Glutamatergic neuron (in vitro differentiated cells): ENCODE measurements around the gene ITPK1. TPM values are rescaled to one million over a fixed set of nuclear protein-coding genes. Genes with fewer than 3 reads are reported as not detected.
A peak's percentile ranks its signal among the peaks of the same experiment; 100 is the strongest.

Experiments used
- DNase-seq: peaks from one replicate; pipeline ENCODE4 v3.0.0; 2022
- H3K27ac Mint-ChIP-seq: one replicate; pipeline ENCODE4 v1.8.0; 2020; ENCODE audit warnings: mild to moderate bottlenecking, mixed read lengths, inconsistent platforms; ENCODE audit not compliant: unreplicated experiment
- H3K27me3 Mint-ChIP-seq: one replicate; pipeline ENCODE4 v1.8.0; 2020; ENCODE audit warnings: mild to moderate bottlenecking, moderate library complexity, mixed read lengths, inconsistent platforms; ENCODE audit not compliant: unreplicated experiment
- H3K36me3 Mint-ChIP-seq: one replicate; pipeline ENCODE4 v1.8.0; 2020; ENCODE audit warnings: mild to moderate bottlenecking, mixed read lengths, inconsistent platforms; ENCODE audit not compliant: unreplicated experiment
- H3K4me1 Mint-ChIP-seq: one replicate; pipeline ENCODE4 v1.8.0; 2020; ENCODE audit warnings: mild to moderate bottlenecking, low read depth, mixed read lengths, inconsistent platforms; ENCODE audit not compliant: unreplicated experiment
- H3K4me3 Mint-ChIP-seq: one replicate; pipeline ENCODE4 v1.8.0; 2020; ENCODE audit warnings: mild to moderate bottlenecking, mixed read lengths, inconsistent platforms; ENCODE audit not compliant: unreplicated experiment
- H3K9me3 Mint-ChIP-seq: one replicate; pipeline ENCODE4 v1.8.0; 2020; ENCODE audit warnings: mild to moderate bottlenecking, moderate library complexity, mixed read lengths, inconsistent platforms; ENCODE audit not compliant: unreplicated experiment
- total RNA-seq: library from RNA; stranded (reverse); fragmentation: NEBNext Ultra II Directional; extraction: Animal tissue kit (Norgen Biotek cat#: 25700); gene quantifications from one replicate; pipeline ENCODE4 v1.2.1, GENCODE V29; 2021; ENCODE audit not compliant: unreplicated experiment
- TF ChIP-seq, protein P1 (sequence below): fragments of 200-600 bp; sonication (generic); IDR thresholded peaks from one replicate; pipeline ENCODE4 v1.5.0; 2021; ENCODE audit not compliant: partially characterized antibody, unreplicated experiment

The ITPK1 gene
- total RNA-seq, 1 donor from 2014 or later, result 132 TPM

DNA sequence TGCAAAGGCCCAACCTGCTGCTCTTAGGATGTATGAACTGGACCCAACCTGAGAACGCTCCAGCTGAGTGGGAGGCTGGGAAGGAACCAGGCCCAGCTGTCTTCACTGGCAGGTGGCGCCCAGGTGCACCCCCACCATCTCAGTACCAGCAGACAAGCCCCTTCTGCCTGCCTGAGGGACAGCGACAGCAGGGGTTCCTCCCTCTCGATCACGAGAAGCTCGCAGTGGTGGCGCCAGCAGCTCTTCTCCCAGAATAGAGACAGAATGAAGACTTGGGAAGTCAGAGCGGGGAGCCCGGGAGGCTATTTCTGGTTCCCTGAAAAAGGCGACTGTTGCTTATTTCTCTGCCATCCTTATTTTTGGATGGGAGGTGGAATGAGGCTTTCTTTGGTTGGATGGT lies 146.3 kb downstream of the ITPK1 start:
- Mint-ChIP-seq H3K4me1 (peaks cover 28% of the 10 kb centered on the region), H3K27ac (peak overlapping the region; percentile 72), H3K9me3 (peaks cover 18% of the 10 kb centered on the region), H3K36me3 (peaks cover 4% of the 10 kb centered on the region), H3K4me3 (no peak overlapping the region), H3K27me3 (peaks cover 11% of the 10 kb centered on the region)
- no peak for DNase-seq
- TF ChIP-seq, protein P1, sequence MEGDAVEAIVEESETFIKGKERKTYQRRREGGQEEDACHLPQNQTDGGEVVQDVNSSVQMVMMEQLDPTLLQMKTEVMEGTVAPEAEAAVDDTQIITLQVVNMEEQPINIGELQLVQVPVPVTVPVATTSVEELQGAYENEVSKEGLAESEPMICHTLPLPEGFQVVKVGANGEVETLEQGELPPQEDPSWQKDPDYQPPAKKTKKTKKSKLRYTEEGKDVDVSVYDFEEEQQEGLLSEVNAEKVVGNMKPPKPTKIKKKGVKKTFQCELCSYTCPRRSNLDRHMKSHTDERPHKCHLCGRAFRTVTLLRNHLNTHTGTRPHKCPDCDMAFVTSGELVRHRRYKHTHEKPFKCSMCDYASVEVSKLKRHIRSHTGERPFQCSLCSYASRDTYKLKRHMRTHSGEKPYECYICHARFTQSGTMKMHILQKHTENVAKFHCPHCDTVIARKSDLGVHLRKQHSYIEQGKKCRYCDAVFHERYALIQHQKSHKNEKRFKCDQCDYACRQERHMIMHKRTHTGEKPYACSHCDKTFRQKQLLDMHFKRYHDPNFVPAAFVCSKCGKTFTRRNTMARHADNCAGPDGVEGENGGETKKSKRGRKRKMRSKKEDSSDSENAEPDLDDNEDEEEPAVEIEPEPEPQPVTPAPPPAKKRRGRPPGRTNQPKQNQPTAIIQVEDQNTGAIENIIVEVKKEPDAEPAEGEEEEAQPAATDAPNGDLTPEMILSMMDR, result no peak

DNA sequence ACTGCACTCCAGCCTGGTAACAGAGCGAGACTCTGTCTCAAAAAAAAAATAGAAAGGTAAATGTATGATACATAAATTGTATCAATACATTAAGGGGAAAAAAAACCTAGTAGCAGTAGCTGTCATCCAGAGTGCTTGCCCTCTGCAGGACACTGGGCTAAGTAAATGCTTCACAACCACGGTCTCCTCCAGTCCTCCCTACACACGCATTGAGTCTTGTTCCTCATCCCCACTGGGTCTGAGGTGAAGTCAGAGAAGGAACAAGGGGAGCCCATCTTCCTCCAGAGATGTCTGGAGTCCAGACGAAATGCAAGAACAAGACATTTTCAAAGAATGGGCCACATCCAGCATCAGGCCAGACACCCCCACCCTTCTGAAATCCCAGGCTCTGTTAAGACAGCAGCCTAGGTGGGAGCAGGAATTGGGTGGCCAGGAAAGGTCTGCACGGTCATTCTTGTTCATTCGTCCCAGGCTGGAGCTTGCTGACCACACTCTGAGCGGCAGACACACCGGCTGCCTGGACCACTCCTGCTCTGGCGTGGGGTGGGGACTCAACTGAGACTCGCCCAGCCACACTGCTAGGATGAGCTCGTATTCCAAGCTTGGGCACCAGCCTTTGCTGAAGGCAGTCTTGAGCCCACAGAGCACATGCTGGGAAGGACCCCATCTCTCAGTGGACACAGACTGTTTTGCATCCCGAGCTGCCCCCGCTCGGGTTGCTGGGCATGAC lies 147.3 kb downstream of the ITPK1 start:
- Mint-ChIP-seq H3K36me3 (peaks cover 4% of the 10 kb centered on the region), H3K27ac (peak overlapping the region; percentile 72), H3K9me3 (peaks cover 18% of the 10 kb centered on the region), H3K4me3 (no peak overlapping the region), H3K4me1 (peaks cover 34% of the 10 kb centered on the region), H3K27me3 (peaks cover 11% of the 10 kb centered on the region)
- no peak for DNase-seq
- TF ChIP-seq, protein P1, result no peak

DNA sequence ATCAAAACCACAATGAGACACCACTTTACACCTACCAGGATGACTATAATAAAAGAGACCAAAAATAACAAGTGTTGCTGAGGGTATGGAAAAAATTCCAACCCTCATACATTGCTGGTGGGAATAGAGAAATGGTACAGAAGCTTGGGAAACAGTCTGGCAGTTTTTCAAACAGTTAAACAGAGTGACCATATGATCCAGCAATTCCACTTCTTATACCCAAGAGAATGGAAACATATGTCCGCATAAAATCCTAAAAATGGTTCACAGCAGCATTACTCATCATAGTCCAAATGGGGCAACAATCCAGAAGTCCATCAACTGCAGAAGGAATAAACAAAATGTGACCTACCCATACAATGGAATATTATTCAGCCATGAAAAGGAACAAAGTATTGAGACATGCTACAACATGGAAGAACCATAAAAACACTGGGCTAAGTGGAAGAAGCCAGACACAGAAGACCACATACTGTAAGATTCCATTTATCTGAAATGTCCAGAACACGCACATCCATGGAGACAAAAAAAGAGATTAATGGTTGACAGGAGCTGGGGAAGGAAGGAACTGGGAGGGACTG lies 148.3 kb downstream of the ITPK1 start:
- DNase-seq, result no peak
- TF ChIP-seq, protein P1, result no peak
- peaks cover 13% of the 10 kb centered on the region for H3K9me3 Mint-ChIP-seq
- H3K4me3 Mint-ChIP-seq, result no peak overlapping the region
- H3K27ac Mint-ChIP-seq, result peak overlapping the region; percentile 19
- peaks cover 4% of the 10 kb centered on the region for H3K36me3 Mint-ChIP-seq
- peaks cover 26% of the 10 kb centered on the region for H3K4me1 Mint-ChIP-seq
- H3K27me3 Mint-ChIP-seq, result peaks cover 8% of the 10 kb centered on the region

DNA sequence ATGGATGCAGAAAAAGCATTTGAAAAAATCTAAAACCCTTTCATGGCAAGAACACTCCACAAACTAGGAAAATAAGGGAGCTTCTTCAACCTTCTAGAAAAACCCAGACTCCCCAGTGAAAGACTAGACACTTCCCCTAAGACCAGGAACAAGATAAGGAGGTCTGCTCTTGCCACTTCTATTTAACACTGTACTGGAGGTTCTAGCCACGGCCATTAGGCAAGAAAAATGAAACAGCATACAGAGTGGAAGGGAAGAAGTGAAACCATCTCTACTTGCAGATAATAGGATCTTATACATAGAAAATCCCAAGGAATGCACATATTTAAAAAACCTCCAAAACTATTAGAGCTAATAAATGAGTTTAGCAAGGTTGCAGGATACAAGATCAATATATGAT lies 150.4 kb downstream of the ITPK1 start:
- H3K27me3 Mint-ChIP-seq, result no peaks in the 10 kb centered on the region
- peaks cover 4% of the 10 kb centered on the region for H3K36me3 Mint-ChIP-seq
- H3K9me3 Mint-ChIP-seq, result peaks cover 12% of the 10 kb centered on the region
- no peak overlapping the region for H3K4me3 Mint-ChIP-seq
- H3K4me1 Mint-ChIP-seq, result peaks cover 26% of the 10 kb centered on the region
- DNase-seq, result no peak
- H3K27ac Mint-ChIP-seq, result no peak overlapping the region
- TF ChIP-seq, protein P1, result no peak
